HFFc6 (cell line): Measurements from ENCODE around the gene PYGO2. TPM values are rescaled to one million over a fixed set of nuclear protein-coding genes. Genes with fewer than 3 reads are reported as not detected.

Experiments
- DNase-seq: peaks from one replicate; pipeline ENCODE4 v3.0.0-alpha.2; 2018
- H3K27ac Mint-ChIP-seq: 2 replicates; pipeline ENCODE4 v1.8.0; 2020; ENCODE audit warnings: mild to moderate bottlenecking, mixed read lengths
- H3K27me3 Mint-ChIP-seq: 2 replicates; pipeline ENCODE4 v1.8.0; 2021; ENCODE audit warnings: mild to moderate bottlenecking, moderate library complexity, mixed read lengths; ENCODE audit not compliant: insufficient read depth
- H3K36me3 Mint-ChIP-seq: 2 replicates; pipeline ENCODE4 v1.8.0; 2021; ENCODE audit warnings: low read depth, mixed read lengths
- H3K4me1 Mint-ChIP-seq: 2 replicates; pipeline ENCODE4 v1.8.0; 2020; ENCODE audit warnings: low read depth, mixed read lengths
- H3K4me3 Mint-ChIP-seq: 2 replicates; pipeline ENCODE4 v1.8.0; 2020; ENCODE audit warnings: mild to moderate bottlenecking, moderate library complexity, mixed read lengths
- H3K9me3 Mint-ChIP-seq: 2 replicates; pipeline ENCODE4 v1.8.0; 2020; ENCODE audit warnings: mild to moderate bottlenecking, mixed read lengths
- total RNA-seq, 6 experiments: library from RNA; stranded (reverse); fragmentation: NEBNext Ultra II Directional; extraction: Animal tissue kit (Norgen Biotek cat#: 25700); gene quantifications; 2 replicates in 1 of 6; 3 replicates in 5 of 6; pipeline ENCODE4 v1.2.3, GENCODE V29; 2021
- TF ChIP-seq, protein P1 (sequence below): fragments of 200-600 bp; sonication (generic); IDR thresholded peaks from 2 replicates; pipeline ENCODE4 v1.5.0; 2021; ENCODE audit warnings: antibody characterized with exemption, mild to moderate bottlenecking

Gene PYGO2
- total RNA-seq, 6 experiments from 2014 or later: 19.9 to 23.7 (median 21.3) TPM

DNA sequence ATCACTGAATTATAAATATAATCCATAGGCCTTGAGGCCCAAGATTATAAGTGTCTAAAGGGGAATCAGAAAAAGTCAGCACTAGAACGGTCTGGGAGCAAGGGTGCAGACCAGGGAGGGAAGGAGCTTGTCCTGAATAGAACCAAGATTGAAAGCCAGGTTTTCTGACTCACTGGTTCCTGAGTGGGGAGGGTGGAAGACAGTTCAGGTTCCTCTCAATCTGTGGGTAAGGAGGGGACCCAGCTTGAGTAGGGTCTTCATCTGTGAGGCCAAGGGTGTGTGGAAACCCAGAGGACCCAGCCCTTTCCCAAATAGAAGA lies 32.6 kb upstream of the PYGO2 start:
- Mint-ChIP-seq H3K27me3 (peaks cover 4% of the 10 kb centered on the region), H3K9me3 (no peaks in the 10 kb centered on the region), H3K36me3 (no peaks in the 10 kb centered on the region), H3K4me3 (no peak overlapping the region), H3K27ac (peak overlapping the region; percentile 53), H3K4me1 (peaks cover 24% of the 10 kb centered on the region)
- TF ChIP-seq, protein P1, sequence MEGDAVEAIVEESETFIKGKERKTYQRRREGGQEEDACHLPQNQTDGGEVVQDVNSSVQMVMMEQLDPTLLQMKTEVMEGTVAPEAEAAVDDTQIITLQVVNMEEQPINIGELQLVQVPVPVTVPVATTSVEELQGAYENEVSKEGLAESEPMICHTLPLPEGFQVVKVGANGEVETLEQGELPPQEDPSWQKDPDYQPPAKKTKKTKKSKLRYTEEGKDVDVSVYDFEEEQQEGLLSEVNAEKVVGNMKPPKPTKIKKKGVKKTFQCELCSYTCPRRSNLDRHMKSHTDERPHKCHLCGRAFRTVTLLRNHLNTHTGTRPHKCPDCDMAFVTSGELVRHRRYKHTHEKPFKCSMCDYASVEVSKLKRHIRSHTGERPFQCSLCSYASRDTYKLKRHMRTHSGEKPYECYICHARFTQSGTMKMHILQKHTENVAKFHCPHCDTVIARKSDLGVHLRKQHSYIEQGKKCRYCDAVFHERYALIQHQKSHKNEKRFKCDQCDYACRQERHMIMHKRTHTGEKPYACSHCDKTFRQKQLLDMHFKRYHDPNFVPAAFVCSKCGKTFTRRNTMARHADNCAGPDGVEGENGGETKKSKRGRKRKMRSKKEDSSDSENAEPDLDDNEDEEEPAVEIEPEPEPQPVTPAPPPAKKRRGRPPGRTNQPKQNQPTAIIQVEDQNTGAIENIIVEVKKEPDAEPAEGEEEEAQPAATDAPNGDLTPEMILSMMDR: no peak
- no peak for DNase-seq

DNA sequence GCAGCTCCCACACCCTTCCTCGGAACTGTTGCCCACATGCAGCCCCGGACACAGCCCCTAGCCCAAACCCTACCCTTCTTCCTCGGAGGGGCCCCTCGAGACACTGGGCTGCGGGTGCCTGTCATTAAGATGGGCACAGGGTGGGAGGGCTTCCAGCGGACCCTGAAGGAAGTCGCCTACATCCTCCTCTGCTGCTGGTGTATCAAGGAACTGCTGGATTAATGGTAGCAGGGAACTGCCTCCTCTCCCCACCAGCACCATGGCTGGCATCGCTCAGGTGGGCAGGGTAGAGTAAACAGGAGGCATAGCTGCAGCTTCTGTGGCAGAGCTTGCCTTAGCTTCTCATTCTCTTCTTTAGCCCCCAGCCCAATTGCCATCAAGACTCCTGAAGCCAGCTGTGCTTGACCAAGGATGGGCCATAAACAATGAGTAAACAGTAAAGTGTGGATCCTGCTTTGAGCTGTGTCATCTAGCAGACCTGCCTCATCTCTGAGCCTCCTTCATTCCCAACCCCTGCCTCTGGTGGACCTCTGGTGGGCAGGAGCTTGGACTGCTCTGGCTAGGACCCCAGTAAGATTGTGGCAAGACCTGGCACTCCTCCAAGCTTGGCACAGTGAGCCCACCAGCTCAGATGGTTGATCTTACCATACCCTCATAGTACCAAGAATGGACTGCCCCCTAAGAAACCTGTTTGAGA lies 32.1 kb upstream of the PYGO2 start, which contains the start of gene LENEP:
Gene LENEP, plus strand, starts transcription at position 15 of the 697 bp plus-strand sequence. Its CDS starts 22 bp downstream, at position 37.
- Mint-ChIP-seq H3K9me3 (no peaks in the 10 kb centered on the region), H3K27me3 (peaks cover 4% of the 10 kb centered on the region), H3K4me1 (peaks cover 19% of the 10 kb centered on the region), H3K36me3 (no peaks in the 10 kb centered on the region), H3K4me3 (no peak within 1 kb of the TSS), H3K27ac (peak within 1 kb of the TSS; percentile 53)
- TF ChIP-seq, protein P1: no peak
- DNase-seq: no peak

DNA sequence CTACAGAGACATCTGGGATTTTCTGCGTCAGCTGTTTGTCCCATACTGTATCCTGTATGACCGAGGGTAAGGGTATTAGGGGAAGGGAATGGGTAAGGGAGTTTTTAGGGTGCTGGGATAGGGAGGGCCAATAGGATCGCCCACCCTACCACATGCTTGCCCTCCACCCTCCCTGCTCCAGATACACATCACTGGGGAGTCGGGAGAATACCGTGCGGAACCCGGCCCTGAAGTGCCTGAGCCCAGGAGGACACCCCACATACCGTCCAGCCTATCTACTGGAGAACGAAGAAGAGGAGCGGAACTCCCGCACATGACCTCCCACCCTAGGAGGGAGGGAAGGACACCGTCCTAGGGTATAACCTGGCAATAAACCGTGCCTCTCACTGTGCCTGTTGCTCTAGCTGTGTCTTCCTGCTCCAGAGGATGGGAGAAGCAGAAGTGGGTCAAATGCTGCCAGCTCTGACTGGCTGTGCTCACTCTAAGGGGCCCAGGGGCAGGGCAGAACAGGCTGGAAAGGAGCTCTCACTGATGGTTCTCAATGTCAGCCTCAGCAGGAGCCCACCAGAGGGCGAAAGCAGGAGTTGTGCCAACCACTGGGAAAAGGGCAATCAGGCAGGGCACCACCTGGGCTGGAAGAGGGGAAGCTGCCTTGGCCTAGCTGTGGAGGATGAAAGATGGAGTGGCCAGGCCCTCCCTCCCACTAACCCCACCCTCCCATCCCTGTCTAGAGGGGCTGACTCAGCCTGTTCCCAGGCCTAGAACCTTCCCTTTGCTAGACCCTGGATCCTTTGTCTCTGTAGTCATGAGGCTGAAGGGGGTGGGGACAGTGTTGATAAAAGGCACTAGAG lies 31.4 kb upstream of the PYGO2 start:
- no peaks in the 10 kb centered on the region for H3K36me3 Mint-ChIP-seq
- DNase-seq: peak; percentile 18
- H3K4me1 Mint-ChIP-seq: peaks cover 18% of the 10 kb centered on the region
- H3K9me3 Mint-ChIP-seq: no peaks in the 10 kb centered on the region
- H3K4me3 Mint-ChIP-seq: no peak overlapping the region
- H3K27ac Mint-ChIP-seq: peak overlapping the region; percentile 53; the same call in 1 of the 2 replicates
- TF ChIP-seq, protein P1: peak; percentile 56
- H3K27me3 Mint-ChIP-seq: peaks cover 4% of the 10 kb centered on the region

DNA sequence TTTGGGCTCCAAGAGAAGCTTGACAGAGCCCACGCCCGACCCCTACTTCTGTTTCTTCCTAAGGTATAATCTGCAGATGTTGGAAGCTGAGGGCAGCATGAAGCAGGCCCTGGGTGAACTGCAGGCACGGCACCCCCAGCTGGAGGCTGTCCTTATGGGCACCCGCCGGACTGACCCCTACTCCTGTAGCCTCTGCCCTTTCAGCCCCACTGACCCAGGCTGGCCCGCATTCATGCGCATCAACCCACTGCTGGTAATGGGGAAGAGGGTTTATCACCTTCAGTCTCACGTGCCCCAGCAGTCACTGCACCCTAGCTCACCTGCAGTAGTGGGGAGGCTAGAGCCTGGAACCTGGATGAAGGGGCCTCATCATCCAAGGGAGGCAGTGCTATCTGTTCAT lies 28.7 kb upstream of the PYGO2 start:
- peaks cover 12% of the 10 kb centered on the region for H3K4me1 Mint-ChIP-seq
- H3K27ac Mint-ChIP-seq: no peak overlapping the region
- H3K36me3 Mint-ChIP-seq: no peaks in the 10 kb centered on the region
- DNase-seq: no peak
- TF ChIP-seq, protein P1: no peak
- H3K9me3 Mint-ChIP-seq: no peaks in the 10 kb centered on the region
- H3K27me3 Mint-ChIP-seq: peaks cover 4% of the 10 kb centered on the region
- H3K4me3 Mint-ChIP-seq: no peak overlapping the region

DNA sequence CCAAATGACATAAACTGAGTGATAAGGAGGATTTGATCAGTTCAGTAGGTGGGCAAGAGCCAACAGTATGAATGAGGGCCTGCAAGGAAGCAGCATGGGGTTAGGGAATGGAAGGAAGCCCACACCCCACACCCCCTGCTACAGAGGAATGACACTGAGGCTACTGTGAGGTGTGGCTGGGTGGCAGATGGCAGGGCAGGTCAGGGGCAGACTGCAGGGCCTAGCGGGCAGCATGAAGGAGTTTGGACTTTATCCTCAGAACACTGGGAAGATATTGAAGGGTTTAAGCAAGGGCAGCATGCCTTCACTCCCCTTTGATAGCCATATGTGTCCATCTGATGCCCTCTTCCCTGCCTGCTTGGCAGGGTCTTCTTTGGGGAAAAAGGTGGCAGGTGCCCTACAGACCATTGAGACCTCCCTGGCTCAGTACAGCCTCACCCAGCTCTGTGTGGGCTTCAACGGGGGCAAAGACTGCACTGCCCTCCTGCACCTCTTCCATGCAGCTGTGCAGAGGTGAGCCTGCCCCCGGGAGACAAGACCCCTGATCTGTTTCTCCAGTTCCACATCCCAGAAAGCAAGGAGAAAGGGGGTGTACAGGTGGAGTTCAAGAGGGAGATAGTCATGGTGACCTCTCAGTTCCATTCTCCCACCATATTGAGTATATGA lies 27.7 kb upstream of the PYGO2 start:
- Mint-ChIP-seq H3K27me3 (peaks cover 2% of the 10 kb centered on the region; the same call in 1 of the 2 replicates), H3K9me3 (no peaks in the 10 kb centered on the region), H3K36me3 (no peaks in the 10 kb centered on the region), H3K4me3 (no peak overlapping the region), H3K4me1 (peaks cover 7% of the 10 kb centered on the region), H3K27ac (no peak overlapping the region)
- TF ChIP-seq, protein P1: no peak
- DNase-seq: no peak
